ENCODE measurements around the gene FZD10. TPM values are rescaled to one million over a fixed set of nuclear protein-coding genes. Genes with fewer than 3 reads are reported as not detected.
A peak's percentile ranks its signal among the peaks of the same experiment; 100 is the strongest.

FZD10 gene
- not detected for total RNA-seq

DNA sequence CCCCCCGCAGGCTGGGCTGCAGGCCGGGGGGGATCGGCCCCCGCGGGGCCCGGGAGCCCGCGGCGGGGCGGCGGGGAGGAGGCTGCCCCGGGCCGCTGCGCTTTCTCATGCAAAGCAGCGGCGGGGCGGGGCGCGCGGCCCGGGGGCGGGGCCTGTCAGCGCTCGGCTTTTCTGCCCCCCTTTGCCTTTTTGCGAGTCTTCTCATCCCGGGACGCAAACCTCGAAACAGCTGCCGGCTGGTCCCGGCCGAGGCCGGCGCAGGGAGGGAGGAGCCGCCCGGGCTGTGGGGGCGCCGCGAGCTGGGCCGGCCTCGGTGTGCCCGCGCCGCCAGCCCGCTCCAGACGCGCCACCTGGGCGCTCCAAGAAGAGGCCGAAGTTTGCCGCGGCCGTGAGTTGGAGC is at the start of gene FZD10:
Gene FZD10, plus strand, starts transcription at position 198 of the 400 bp plus-strand sequence. CDS start 479 bp downstream, outside the sequence.
- peak; percentile 31 for DNase-seq
- POLR2A ChIA-PET, result no interaction called here
- H3K27ac Mint-ChIP-seq, result no peak within 1 kb of the TSS
- peaks cover 2% of the 10 kb centered on the region for H3K9me3 Mint-ChIP-seq
- H3K4me1 Mint-ChIP-seq, result peaks cover 4% of the 10 kb centered on the region
- H3K27me3 Mint-ChIP-seq, result peaks cover 28% of the 10 kb centered on the region
- ATAC-seq (ENCODE audit: low read depth), result no peak
- H3K36me3 Mint-ChIP-seq, result peaks cover 3% of the 10 kb centered on the region
- H3K4me3 Mint-ChIP-seq, result peak within 1 kb of the TSS; percentile 63

- ATAC-seq (ENCODE audit: low read depth) (no peak), DNase-seq (no peak)
- H3K27me3 Mint-ChIP-seq, result no peaks in the 10 kb centered on the region
- H3K36me3 Mint-ChIP-seq, result no peaks in the 10 kb centered on the region
- POLR2A ChIA-PET, result no interaction called here
- H3K4me1 Mint-ChIP-seq, result no peaks in the 10 kb centered on the region
- H3K4me3 Mint-ChIP-seq, result no peak overlapping the region
- H3K9me3 Mint-ChIP-seq, result no peaks in the 10 kb centered on the region
- H3K27ac Mint-ChIP-seq, result no peak overlapping the region
These were observed 47.3 kb upstream of the FZD10 start for GRCh38 chr12:130114952-130115351.

GRCh38 chr12:130115646-130116045 is 46.6 kb upstream of the FZD10 start:
- POLR2A ChIA-PET, result no interaction called here
- ATAC-seq (ENCODE audit: low read depth), result no peak

GRCh38 chr12:130116791-130117190 is 45.5 kb upstream of the FZD10 start:
- Mint-ChIP-seq H3K36me3 (no peaks in the 10 kb centered on the region), H3K4me3 (no peak overlapping the region), H3K27ac (no peak overlapping the region), H3K4me1 (no peaks in the 10 kb centered on the region), H3K9me3 (no peaks in the 10 kb centered on the region), H3K27me3 (peaks cover 7% of the 10 kb centered on the region)
- ATAC-seq (ENCODE audit: low read depth) (no peak), DNase-seq (no peak)
- POLR2A ChIA-PET, result no interaction called here

More at GRCh38 chr12:130115646-130116045, 46.6 kb upstream of the FZD10 start:
- Mint-ChIP-seq H3K27ac (no peak overlapping the region), H3K4me1 (no peaks in the 10 kb centered on the region), H3K4me3 (no peak overlapping the region), H3K9me3 (no peaks in the 10 kb centered on the region), H3K36me3 (no peaks in the 10 kb centered on the region), H3K27me3 (no peaks in the 10 kb centered on the region)
- no peak for DNase-seq

- no peaks in the 10 kb centered on the region for H3K36me3 Mint-ChIP-seq
- H3K27ac Mint-ChIP-seq, result no peak overlapping the region
- no peak overlapping the region for H3K4me3 Mint-ChIP-seq
- ATAC-seq (ENCODE audit: low read depth) (no peak), DNase-seq (no peak)
- H3K9me3 Mint-ChIP-seq, result no peaks in the 10 kb centered on the region
- H3K27me3 Mint-ChIP-seq, result peaks cover 7% of the 10 kb centered on the region
- no peaks in the 10 kb centered on the region for H3K4me1 Mint-ChIP-seq
- POLR2A ChIA-PET, result no interaction called here
These were observed 45.0 kb upstream of the FZD10 start for GRCh38 chr12:130117233-130117632.

DNA sequence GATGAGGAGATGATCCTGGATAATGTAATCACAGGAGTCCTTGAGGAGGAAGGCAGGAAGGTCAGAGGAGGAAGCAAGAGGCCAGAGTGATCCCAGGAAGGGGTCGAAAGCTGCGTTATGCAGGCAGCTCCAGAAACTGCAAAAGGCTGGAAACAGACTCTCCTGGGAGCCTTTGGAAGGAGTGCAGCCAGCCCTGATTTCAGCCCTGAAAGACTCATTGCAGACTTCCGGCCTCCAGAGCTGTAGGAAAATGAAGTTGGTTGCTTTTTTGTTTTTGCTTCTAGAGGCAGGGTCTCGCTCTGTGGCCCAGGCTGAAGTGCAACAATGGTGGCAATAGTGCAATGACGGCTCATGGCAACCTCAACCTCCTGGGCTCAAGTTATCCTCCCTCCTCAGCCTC is 44.6 kb upstream of the FZD10 start:
- DNase-seq (no peak), ATAC-seq (ENCODE audit: low read depth) (no peak)
- no peaks in the 10 kb centered on the region for H3K9me3 Mint-ChIP-seq
- peaks cover 7% of the 10 kb centered on the region for H3K27me3 Mint-ChIP-seq
- no peak overlapping the region for H3K27ac Mint-ChIP-seq
- no peaks in the 10 kb centered on the region for H3K4me1 Mint-ChIP-seq
- no peak overlapping the region for H3K4me3 Mint-ChIP-seq
- POLR2A ChIA-PET, result no interaction called here
- H3K36me3 Mint-ChIP-seq, result no peaks in the 10 kb centered on the region

DNA sequence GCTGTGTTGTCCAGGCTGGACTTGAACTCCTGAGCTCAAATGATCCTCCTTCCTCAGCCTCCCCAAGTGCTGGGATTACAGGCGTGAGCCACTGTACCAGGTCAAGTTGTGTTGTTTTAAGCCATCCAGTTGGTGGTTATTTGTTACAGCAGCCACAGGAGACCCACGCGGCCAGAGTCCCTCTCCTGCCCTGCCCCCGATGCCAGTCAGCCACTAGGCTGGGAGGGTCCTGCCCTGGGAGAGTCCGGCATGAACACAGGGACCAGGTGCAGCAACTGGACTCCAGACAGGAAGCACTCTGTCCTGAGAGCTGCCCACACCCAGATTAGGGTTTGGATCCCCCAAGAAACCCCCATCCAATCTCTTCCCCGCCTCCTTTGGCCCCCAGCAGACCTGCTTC is 44.1 kb upstream of the FZD10 start:
- no peak for DNase-seq
- Mint-ChIP-seq H3K27me3 (peaks cover 7% of the 10 kb centered on the region), H3K9me3 (no peaks in the 10 kb centered on the region), H3K36me3 (no peaks in the 10 kb centered on the region), H3K4me3 (no peak overlapping the region), H3K4me1 (no peaks in the 10 kb centered on the region), H3K27ac (no peak overlapping the region)
- ATAC-seq (ENCODE audit: low read depth), result no peak
- POLR2A ChIA-PET, result no interaction called here

DNA sequence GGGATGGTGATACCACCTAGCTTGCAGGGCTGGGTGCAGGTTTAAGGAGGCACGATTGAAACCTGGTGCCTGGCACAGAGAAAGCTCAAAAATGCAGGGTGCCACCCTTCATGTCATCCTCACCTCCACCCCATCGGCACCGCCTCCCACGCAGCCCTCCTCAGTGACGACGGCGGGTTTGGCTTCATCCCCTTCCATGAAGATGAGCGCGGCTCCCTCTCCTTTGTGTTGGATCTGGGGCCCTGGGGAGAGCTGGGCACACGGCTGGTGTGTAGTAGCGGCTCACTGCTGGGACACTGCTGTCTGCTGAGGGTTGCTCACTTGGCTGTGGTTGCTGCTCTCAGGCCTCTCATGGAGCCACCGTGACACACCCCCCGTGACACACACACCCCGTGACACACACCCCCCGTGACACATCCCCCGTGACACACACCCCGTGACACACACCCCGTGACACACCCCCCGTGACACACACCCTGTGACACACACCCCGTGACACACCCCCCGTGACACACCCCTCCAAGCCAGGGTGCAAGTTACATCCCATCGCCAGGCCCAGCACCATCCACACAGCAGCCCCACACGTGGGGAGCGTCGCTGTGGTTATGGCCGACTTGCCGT is 42.9 kb upstream of the FZD10 start:
- POLR2A ChIA-PET, result no interaction called here
- DNase-seq, result no peak
- no peaks in the 10 kb centered on the region for H3K36me3 Mint-ChIP-seq
- no peaks in the 10 kb centered on the region for H3K9me3 Mint-ChIP-seq
- no peak overlapping the region for H3K4me3 Mint-ChIP-seq
- H3K27me3 Mint-ChIP-seq, result peaks cover 7% of the 10 kb centered on the region
- no peak overlapping the region for H3K27ac Mint-ChIP-seq
- no peaks in the 10 kb centered on the region for H3K4me1 Mint-ChIP-seq
- no peak for ATAC-seq (ENCODE audit: low read depth)

DNA sequence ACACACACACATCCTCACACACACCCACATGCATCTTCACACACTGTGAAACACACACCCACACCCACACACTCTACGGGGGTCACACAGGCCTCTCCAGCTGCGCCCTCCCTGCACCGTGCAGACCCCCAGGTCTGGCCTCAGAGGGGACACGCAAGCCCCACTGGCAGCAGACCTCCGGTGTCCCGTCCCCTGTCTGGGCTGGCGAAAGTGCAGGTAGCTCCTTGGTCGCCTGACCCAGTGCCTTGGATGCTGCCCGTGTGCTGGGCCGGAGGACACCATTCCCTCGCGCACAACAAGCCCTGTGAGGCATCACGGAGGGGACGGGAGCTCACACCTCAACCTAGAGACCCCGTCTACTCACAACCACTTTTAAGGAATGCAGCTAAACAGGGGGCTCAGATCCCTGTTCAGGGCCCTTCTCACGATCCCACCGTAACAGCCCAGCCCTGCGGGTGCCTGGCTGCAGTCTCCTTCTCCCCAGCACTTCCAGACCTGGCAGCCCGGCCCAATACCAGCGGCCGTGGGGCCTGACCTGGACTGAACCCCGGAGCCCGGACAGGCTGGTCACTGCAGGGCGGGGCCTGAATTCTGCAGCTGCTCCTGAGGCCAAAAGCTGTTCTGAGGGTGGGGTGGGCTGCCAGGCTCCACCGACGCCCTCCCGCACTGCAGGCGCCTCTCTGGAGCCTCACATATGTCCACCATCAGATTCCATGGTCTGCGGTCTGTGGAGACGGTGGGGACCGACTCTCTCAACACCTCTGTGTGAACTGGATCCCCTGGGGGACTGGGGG is 42.1 kb upstream of the FZD10 start:
- H3K36me3 Mint-ChIP-seq, result no peaks in the 10 kb centered on the region
- POLR2A ChIA-PET, result no interaction called here
- DNase-seq (no peak), ATAC-seq (ENCODE audit: low read depth) (no peak)
- H3K27ac Mint-ChIP-seq, result no peak overlapping the region
- no peak overlapping the region for H3K4me3 Mint-ChIP-seq
- no peaks in the 10 kb centered on the region for H3K9me3 Mint-ChIP-seq
- no peaks in the 10 kb centered on the region for H3K4me1 Mint-ChIP-seq
- peaks cover 7% of the 10 kb centered on the region for H3K27me3 Mint-ChIP-seq

DNA sequence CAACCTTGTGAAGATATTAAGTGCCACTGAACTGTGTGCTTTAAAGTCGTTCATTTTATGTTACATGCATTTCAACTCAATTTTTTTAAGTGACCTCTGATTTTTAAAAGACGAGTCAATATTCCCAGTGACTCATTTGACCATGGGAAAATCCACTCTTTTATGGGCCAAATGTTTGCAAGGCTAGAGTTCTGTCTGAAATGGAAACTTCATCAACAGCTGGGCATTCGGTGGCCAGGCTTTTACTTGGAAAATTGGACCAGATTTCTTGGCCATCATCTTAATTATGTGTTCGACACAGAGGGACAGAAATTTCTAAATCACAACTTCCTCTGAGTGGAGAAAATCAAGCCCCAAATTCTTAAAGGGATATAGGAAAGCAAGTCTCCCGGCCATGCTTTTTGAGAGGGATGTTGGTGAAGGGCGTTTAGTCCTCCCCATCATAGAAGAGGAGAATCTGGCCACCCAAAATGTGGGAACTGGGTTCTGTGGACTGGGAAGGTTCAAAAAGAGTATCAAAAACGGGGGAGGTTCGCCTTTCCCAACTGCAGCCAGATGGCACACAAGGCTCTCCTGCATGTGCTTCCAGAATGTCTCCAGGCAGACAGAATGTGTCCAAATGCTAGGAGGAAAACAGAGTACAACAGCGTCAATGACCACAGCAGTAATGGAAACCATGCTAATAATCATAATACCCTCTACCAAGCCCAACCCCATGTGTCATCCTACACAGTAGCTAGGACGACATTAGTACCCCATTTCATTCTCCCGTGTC is 40.9 kb upstream of the FZD10 start:
- POLR2A ChIA-PET, result no interaction called here
- Mint-ChIP-seq H3K27me3 (peaks cover 7% of the 10 kb centered on the region), H3K36me3 (no peaks in the 10 kb centered on the region), H3K27ac (no peak overlapping the region), H3K4me1 (no peaks in the 10 kb centered on the region), H3K4me3 (no peak overlapping the region), H3K9me3 (no peaks in the 10 kb centered on the region)
- no peak for DNase-seq
- no peak for ATAC-seq (ENCODE audit: low read depth)

- no peaks in the 10 kb centered on the region for H3K4me1 Mint-ChIP-seq
- H3K36me3 Mint-ChIP-seq, result no peaks in the 10 kb centered on the region
- no peak for DNase-seq
- H3K27ac Mint-ChIP-seq, result no peak overlapping the region
- POLR2A ChIA-PET, result no interaction called here
- H3K9me3 Mint-ChIP-seq, result no peaks in the 10 kb centered on the region
- peaks cover 7% of the 10 kb centered on the region for H3K27me3 Mint-ChIP-seq
- H3K4me3 Mint-ChIP-seq, result no peak overlapping the region
- ATAC-seq (ENCODE audit: low read depth), result no peak
These were observed 39.9 kb upstream of the FZD10 start for GRCh38 chr12:130122356-130122755.

DNA sequence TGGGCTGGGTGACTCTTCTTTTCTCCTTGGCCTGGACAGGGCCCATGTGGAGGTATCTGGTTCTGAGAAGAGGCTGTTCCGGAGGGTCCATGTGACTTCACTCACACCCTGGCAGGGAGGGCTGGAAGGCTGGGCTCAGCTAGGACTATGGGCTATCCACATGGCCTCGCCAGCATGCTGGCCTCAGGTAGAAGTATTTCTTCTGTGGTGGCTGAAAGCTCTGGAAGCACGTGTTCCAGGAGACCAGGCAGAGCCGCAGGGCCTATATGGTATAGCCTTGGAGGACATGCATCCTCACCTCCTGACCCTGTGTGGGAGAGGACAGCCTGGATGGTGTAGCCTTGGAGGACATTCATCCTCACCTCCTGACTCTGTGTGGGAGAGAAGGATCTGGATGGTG is 38.2 kb upstream of the FZD10 start:
- Mint-ChIP-seq H3K36me3 (no peaks in the 10 kb centered on the region), H3K27me3 (peaks cover 7% of the 10 kb centered on the region), H3K27ac (no peak overlapping the region), H3K4me3 (no peak overlapping the region), H3K9me3 (no peaks in the 10 kb centered on the region), H3K4me1 (no peaks in the 10 kb centered on the region)
- no peak for ATAC-seq (ENCODE audit: low read depth)
- no peak for DNase-seq
- POLR2A ChIA-PET, result no interaction called here

DNA sequence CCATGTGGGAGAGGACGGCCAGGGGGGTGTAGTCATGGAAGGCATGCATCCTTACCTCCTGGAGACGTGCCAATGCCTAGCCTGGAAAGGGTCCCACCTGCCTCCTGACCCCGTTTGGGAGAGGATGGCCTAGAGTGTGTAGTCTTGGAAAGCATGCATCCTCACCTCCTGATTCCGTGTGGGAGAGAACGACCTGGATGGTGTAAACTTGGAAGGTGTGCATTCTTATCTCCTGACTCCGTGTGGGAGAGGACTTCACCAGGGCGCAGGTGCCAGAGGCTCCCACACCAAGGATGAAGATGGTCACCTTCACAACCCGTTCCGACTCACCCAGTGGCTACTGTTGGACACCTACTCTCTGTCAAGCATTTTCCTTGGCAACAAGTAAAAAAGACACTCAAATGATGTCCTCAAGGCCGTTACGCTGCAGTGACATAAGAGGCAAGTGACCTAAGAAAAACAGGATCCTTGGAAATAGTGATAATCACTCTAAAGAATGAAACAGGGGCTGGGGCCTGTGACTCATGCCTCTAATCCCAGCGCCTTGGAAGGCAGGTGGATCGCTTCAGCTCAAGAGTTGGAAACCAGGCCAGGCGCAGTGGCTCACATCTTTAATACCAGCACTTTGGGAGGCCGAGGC is 37.5 kb upstream of the FZD10 start:
- Mint-ChIP-seq H3K9me3 (no peaks in the 10 kb centered on the region), H3K27me3 (peaks cover 7% of the 10 kb centered on the region), H3K4me1 (no peaks in the 10 kb centered on the region), H3K27ac (no peak overlapping the region), H3K4me3 (no peak overlapping the region), H3K36me3 (no peaks in the 10 kb centered on the region)
- no peak for DNase-seq
- POLR2A ChIA-PET, result no interaction called here
- ATAC-seq (ENCODE audit: low read depth), result no peak

Data from activated naive CD8-positive, alpha-beta T cell treated with anti-CD3 and anti-CD28 coated beads, Interleukin-2, amount 10 ng/mL, durations not matched to agents 7 days and 5 days (primary cell).